ENCODE measurements around the gene LGR6. TPM values are rescaled to one million over a fixed set of nuclear protein-coding genes. Genes with fewer than 3 reads are reported as not detected.

LGR6 gene
- total and polyA plus RNA-seq, 2 donors (not counting 1 experiment from before 2014, with no cell fraction given) = 0.28 TPM; not detected in 1

DNA sequence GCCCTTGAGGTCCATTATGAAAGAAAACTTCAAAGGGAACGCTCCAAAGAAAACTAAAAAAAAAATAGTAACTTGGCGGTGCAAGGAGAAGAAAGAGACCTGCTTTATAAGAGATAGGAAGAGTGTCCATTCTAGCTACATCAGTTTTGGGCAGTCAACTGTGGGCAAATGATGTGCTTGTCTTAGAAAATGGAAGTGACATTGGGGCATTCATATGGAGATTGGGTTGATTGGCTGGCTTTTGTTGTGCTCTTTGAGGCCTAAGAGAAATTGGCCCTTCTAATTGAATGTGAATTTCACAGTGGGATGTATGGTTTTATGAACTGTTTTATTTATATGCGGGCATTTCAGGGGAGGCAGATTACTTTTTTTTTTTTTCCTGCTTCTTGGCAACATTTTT, 168.1 kb downstream of the LGR6 start:
- CTCF ChIA-PET = interaction anchor here (1.2 kb wide), 1 partner anchor 11 kb away, joined by 3 read pairs; no protein-coding TSS in a partner anchor
- DNase-seq = no peak
- no peaks in the 10 kb centered on the region for H3K27me3 ChIP-seq (replicated peaks in 1 of 4; ENCODE audit: control extremely low read depth in 1 of 4, control insufficient read depth in 3 of 4, insufficient read depth in 4 of 4, low read length in 3 of 4)
- H3K36me3 ChIP-seq (replicated peaks in 1 of 2; ENCODE audit: control extremely low read depth in 1 of 2, control insufficient read depth in 1 of 2, extremely low read depth in 1 of 2, insufficient read depth in 2 of 2, low read length in 1 of 2) = no peaks in the 10 kb centered on the region
- POLR2A ChIA-PET = no interaction called here
- H3K4me2 ChIP-seq (replicated peaks; ENCODE audit: low read depth, low read length, poor library complexity, severe bottlenecking) = no peak overlapping the region
- no peak overlapping the region for H2AFZ ChIP-seq (ENCODE audit: insufficient read depth, low read depth, low read length, poor library complexity, severe bottlenecking)
- H3K9ac ChIP-seq (ENCODE audit: low read length) = no peak overlapping the region
- H3K27ac Mint-ChIP-seq = no peak overlapping the region
- H3K4me3 ChIP-seq (ENCODE audit: control extremely low read depth in 1 of 5, extremely low read depth in 1 of 5, insufficient read depth in 1 of 5, low read depth in 2 of 5, low read length in 4 of 5) = no peak overlapping the region
- H4K20me1 ChIP-seq (ENCODE audit: control insufficient read depth, insufficient read depth, low read length, poor library complexity, severe bottlenecking) = peaks cover 10% of the 10 kb centered on the region
- no peaks in the 10 kb centered on the region for H3K27me3 Mint-ChIP-seq
- ATAC-seq (ENCODE audit: low read depth) = no peak
- H3K79me2 ChIP-seq (ENCODE audit: control insufficient read depth, insufficient read depth, low read length) = peaks cover 36% of the 10 kb centered on the region
- intact Hi-C loops (cut with micrococcal nuclease) = no loop called here
- H3K27ac ChIP-seq (ENCODE audit: low read length in 2 of 2) = no peak overlapping the region
- no peaks in the 10 kb centered on the region for H3K4me1 ChIP-seq (ENCODE audit: control insufficient read depth in 2 of 2, insufficient read depth in 2 of 2, low read length in 2 of 2)
- no peaks in the 10 kb centered on the region for H3K9me3 ChIP-seq (ENCODE audit: control extremely low read depth in 1 of 3, control insufficient read depth in 2 of 3, insufficient read depth in 1 of 3, low read length in 2 of 3)
- 94% methylated on average over 2 of the region's 3 CpGs for WGBS (ENCODE audit: insufficient coverage)
- TF ChIP-seq, protein P1, sequence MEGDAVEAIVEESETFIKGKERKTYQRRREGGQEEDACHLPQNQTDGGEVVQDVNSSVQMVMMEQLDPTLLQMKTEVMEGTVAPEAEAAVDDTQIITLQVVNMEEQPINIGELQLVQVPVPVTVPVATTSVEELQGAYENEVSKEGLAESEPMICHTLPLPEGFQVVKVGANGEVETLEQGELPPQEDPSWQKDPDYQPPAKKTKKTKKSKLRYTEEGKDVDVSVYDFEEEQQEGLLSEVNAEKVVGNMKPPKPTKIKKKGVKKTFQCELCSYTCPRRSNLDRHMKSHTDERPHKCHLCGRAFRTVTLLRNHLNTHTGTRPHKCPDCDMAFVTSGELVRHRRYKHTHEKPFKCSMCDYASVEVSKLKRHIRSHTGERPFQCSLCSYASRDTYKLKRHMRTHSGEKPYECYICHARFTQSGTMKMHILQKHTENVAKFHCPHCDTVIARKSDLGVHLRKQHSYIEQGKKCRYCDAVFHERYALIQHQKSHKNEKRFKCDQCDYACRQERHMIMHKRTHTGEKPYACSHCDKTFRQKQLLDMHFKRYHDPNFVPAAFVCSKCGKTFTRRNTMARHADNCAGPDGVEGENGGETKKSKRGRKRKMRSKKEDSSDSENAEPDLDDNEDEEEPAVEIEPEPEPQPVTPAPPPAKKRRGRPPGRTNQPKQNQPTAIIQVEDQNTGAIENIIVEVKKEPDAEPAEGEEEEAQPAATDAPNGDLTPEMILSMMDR (IDR thresholded peaks at IDR 0.05) = no peak
- TF ChIP-seq EZH2 (IDR thresholded peaks at IDR 0.05; ENCODE audit: borderline replicate concordance, insufficient read depth, low read depth, low read length, poor library complexity, severe bottlenecking) = no peak
- no peaks in the 10 kb centered on the region for H3K9me3 Mint-ChIP-seq (ENCODE audit: insufficient read depth)
- H3K4me3 Mint-ChIP-seq = no peak overlapping the region
- peaks cover 1% of the 10 kb centered on the region for H3K4me1 Mint-ChIP-seq

DNA sequence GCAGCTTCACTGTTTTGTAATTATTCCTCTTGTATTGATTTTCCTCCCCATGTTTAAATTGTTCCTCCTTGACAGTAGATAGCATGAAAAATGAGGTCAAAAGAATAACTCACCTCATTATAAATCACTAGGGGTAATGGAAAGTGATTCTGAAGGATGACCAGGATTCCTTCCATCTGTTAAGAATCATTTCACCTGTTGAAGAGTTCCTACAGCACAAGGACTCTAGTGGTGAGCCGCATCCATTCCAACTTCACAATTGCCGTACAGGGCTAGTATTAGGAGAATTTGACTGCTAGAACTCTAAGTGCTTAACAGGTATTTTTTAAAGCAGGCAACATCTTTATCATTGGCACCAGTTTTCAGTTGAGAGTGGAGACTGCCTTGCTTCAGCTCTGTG, 168.6 kb downstream of the LGR6 start:
- Mint-ChIP-seq H3K4me3 (no peak overlapping the region), H3K9me3 (ENCODE audit: insufficient read depth) (no peaks in the 10 kb centered on the region), H3K27me3 (no peaks in the 10 kb centered on the region), H3K27ac (no peak overlapping the region), H3K4me1 (peaks cover 1% of the 10 kb centered on the region)
- TF ChIP-seq, protein P1 (IDR thresholded peaks at IDR 0.05) = no peak
- TF ChIP-seq EZH2 (IDR thresholded peaks at IDR 0.05; ENCODE audit: borderline replicate concordance, insufficient read depth, low read depth, low read length, poor library complexity, severe bottlenecking) = no peak
- ATAC-seq (ENCODE audit: low read depth) = no peak
- H4K20me1 ChIP-seq (ENCODE audit: control insufficient read depth, insufficient read depth, low read length, poor library complexity, severe bottlenecking) = peaks cover 10% of the 10 kb centered on the region
- no peak for DNase-seq
- H3K4me2 ChIP-seq (replicated peaks; ENCODE audit: low read depth, low read length, poor library complexity, severe bottlenecking) = no peak overlapping the region
- 80% methylated on average over 1 of the region's 2 CpGs for WGBS (ENCODE audit: insufficient coverage)
- CTCF ChIA-PET = no interaction called here
- no peaks in the 10 kb centered on the region for H3K4me1 ChIP-seq (ENCODE audit: control insufficient read depth in 2 of 2, insufficient read depth in 2 of 2, low read length in 2 of 2)
- H3K9me3 ChIP-seq (ENCODE audit: control extremely low read depth in 1 of 3, control insufficient read depth in 2 of 3, insufficient read depth in 1 of 3, low read length in 2 of 3) = no peaks in the 10 kb centered on the region
- H3K27me3 ChIP-seq (replicated peaks in 1 of 4; ENCODE audit: control extremely low read depth in 1 of 4, control insufficient read depth in 3 of 4, insufficient read depth in 4 of 4, low read length in 3 of 4) = no peaks in the 10 kb centered on the region
- no peak overlapping the region for H3K4me3 ChIP-seq (ENCODE audit: control extremely low read depth in 1 of 5, extremely low read depth in 1 of 5, insufficient read depth in 1 of 5, low read depth in 2 of 5, low read length in 4 of 5)
- no peak overlapping the region for H3K9ac ChIP-seq (ENCODE audit: low read length)
- H3K79me2 ChIP-seq (ENCODE audit: control insufficient read depth, insufficient read depth, low read length) = peaks cover 34% of the 10 kb centered on the region
- intact Hi-C loops (cut with micrococcal nuclease) = no loop called here
- POLR2A ChIA-PET = no interaction called here
- H2AFZ ChIP-seq (ENCODE audit: insufficient read depth, low read depth, low read length, poor library complexity, severe bottlenecking) = no peak overlapping the region
- H3K27ac ChIP-seq (ENCODE audit: low read length in 2 of 2) = no peak overlapping the region
- no peaks in the 10 kb centered on the region for H3K36me3 ChIP-seq (replicated peaks in 1 of 2; ENCODE audit: control extremely low read depth in 1 of 2, control insufficient read depth in 1 of 2, extremely low read depth in 1 of 2, insufficient read depth in 2 of 2, low read length in 1 of 2)
